ENCODE results near the gene IFT80. TPM values are rescaled to one million over a fixed set of nuclear protein-coding genes. Genes with fewer than 3 reads are reported as not detected.

Gene IFT80
- total and polyA plus RNA-seq, 10 of the 15 experiments (the other 5 are each of a cell fraction or from before 2014, with no cell fraction given), result 6.5 to 21.5 (median 14.1) TPM

GRCh38 chr3:160445854-160446253 lies 46.8 kb upstream of the IFT80 start:
- WGBS (ENCODE audit: insufficient coverage, insufficient replicate concordance, low lambda C conversion rate, missing lambda C conversion rate), result 22% methylated on average over 1 of the region's 1 CpG
- Histone ChIP-seq H4K20me1 (ENCODE audit: control insufficient read depth, insufficient read depth) (no peaks in the 10 kb centered on the region), H3K27ac (ENCODE audit: control insufficient read depth, insufficient read depth) (no peak overlapping the region; the same call in 1 of the 2 replicates), H3K4me1 (ENCODE audit: control insufficient read depth, insufficient read depth, low read length) (peaks cover 9% of the 10 kb centered on the region), H3K9me3 (replicated peaks; ENCODE audit: control insufficient read depth, insufficient read depth, low read length) (peaks cover 5% of the 10 kb centered on the region; the same call in 2 of the 3 replicates), H3K4me3 (peak overlapping the region; percentile 13; the same call in 1 of the 2 replicates), H3K9ac (ENCODE audit: control insufficient read depth, insufficient read depth, low read length) (no peak overlapping the region), H3K4me2 (ENCODE audit: control insufficient read depth, insufficient read depth) (peak overlapping the region; percentile 33), H2AFZ (ENCODE audit: control insufficient read depth, low read depth, low read length) (no peak overlapping the region), H3K79me2 (ENCODE audit: control insufficient read depth, insufficient read depth, low read length) (peaks cover 88% of the 10 kb centered on the region), H3K27me3 (replicated peaks in 1 of 2; ENCODE audit: control insufficient read depth in 2 of 2, insufficient read depth in 2 of 2, low read length in 1 of 2) (no peaks in the 10 kb centered on the region), H3K36me3 (ENCODE audit: control insufficient read depth in 2 of 2, insufficient read depth in 2 of 2, low read length in 1 of 2) (peaks cover 0 to 17% of the 10 kb centered on the region in 2 experiments; a peak in 1 of 4 replicates)
- DNase-seq (ENCODE audit: low read depth, low spot score), result no peak
- RAD21 ChIA-PET (ENCODE audit: unreplicated experiment), result no interaction called here
- intact Hi-C loops (cut with micrococcal nuclease; ENCODE audit: unreplicated experiment) (loop anchor here (5.0 kb wide), 1 partner anchor 226 kb away; no protein-coding TSS in a partner anchor), in situ Hi-C loops (cut with MboI) (no loop called here)
- SMC1A ChIA-PET (ENCODE audit: uncharacterized antibody, unreplicated experiment), result interaction anchor here (0.7 to 7.7 kb wide), 4 partner anchors 11 to 40 kb away, joined by 3 to 73 read pairs (median 4); no protein-coding TSS in a partner anchor
- CTCF ChIA-PET, result interaction anchor here (0.5 to 2.1 kb wide), 2 partner anchors 11 to 67 kb away, joined by 4 to 8 read pairs; no protein-coding TSS in a partner anchor
- no TSS peak for BruUV-seq (replicated peaks)
- FAIRE-seq, result no peak
- POLR2A ChIA-PET, result interaction anchor here (1.9 kb wide), 1 partner anchor 44 kb away, joined by 7 read pairs; no protein-coding TSS in a partner anchor
- no peak for ATAC-seq
- TF ChIP-seq POLR2AphosphoS2 (IDR thresholded peaks at IDR 0.05; ENCODE audit: low read depth, low read length) (no peak), JUNB (IDR thresholded peaks at IDR 0.05) (no peak), ZBTB40 (IDR thresholded peaks at IDR 0.05; ENCODE audit: borderline replicate concordance) (no peak), SKIL (IDR thresholded peaks at IDR 0.05; ENCODE audit: low read depth, poor library complexity, severe bottlenecking) (no peak), BHLHE40 (IDR thresholded peaks at IDR 0.05; ENCODE audit: borderline replicate concordance in 1 of 2, low read depth in 2 of 2, low read length in 1 of 2) (no peak), ZNF592 (IDR thresholded peaks at IDR 0.05) (no peak), RAD51 (IDR thresholded peaks at IDR 0.05) (no peak), NFIC (IDR thresholded peaks at IDR 0.05; ENCODE audit: low read depth, low read length) (no peak), ZNF207 (IDR thresholded peaks at IDR 0.05; ENCODE audit: borderline replicate concordance) (no peak), JUND (IDR thresholded peaks at IDR 0.05; ENCODE audit: low read depth, low read length) (no peak), ZZZ3 (IDR thresholded peaks at IDR 0.05; ENCODE audit: control insufficient read depth, insufficient read length, low read depth) (no peak), USF2 (IDR thresholded peaks at IDR 0.05; ENCODE audit: borderline replicate concordance, low read depth, low read length) (no peak)

Data from GM12878 (cell line).